ENCODE data around the gene OR2M2. TPM values are rescaled to one million over a fixed set of nuclear protein-coding genes. Genes with fewer than 3 reads are reported as not detected.

The OR2M2 gene
- total and polyA plus RNA-seq, 2 of the 13 experiments (the other 11 are each of a cell fraction or from before 2014, with no cell fraction given), result not detected

DNA sequence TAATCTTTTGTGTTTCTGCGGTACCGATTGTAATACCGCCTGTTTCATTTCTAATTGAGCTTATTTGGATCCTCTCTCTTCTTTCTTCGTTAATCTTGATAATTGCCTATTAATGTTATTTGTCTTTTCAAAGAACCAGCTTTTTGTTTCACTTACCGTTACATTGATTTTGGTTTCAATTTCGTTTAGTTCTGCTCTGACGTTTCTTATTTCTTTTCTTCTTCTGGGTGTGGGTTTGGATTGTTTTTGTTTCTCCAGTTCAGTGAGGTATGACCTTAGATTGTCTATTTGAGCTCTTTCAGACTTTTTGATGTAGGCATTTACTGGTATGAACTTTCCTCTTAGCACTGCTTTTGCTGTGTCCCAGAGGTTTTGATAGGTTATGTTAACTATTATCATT, 9.4 kb downstream of the OR2M2 start:
- Histone ChIP-seq H3K79me2 (ENCODE audit: insufficient read depth, low read length) (no peaks in the 10 kb centered on the region), H3K36me3 (replicated peaks in 1 of 2; ENCODE audit: control insufficient read depth in 1 of 2, insufficient read depth in 2 of 2, low read length in 2 of 2) (no peaks in the 10 kb centered on the region), H3K27ac (ENCODE audit: extremely low read length, insufficient read depth, low read length) (no peak overlapping the region), H2AFZ (ENCODE audit: low read length) (no peak overlapping the region), H3K4me3 (replicated peaks in 1 of 3; ENCODE audit: insufficient read depth in 1 of 3, low read depth in 2 of 3, low read length in 3 of 3) (no peak overlapping the region), H4K20me1 (ENCODE audit: insufficient read depth, low read length) (no peaks in the 10 kb centered on the region), H3K4me2 (ENCODE audit: low read depth, low read length) (no peak overlapping the region), H3K4me1 (ENCODE audit: insufficient read depth, low read length) (no peaks in the 10 kb centered on the region), H3K9me3 (ENCODE audit: low read length) (peaks cover 85% of the 10 kb centered on the region), H3K9ac (ENCODE audit: insufficient read depth, low read depth, low read length) (no peak overlapping the region), H3K27me3 (ENCODE audit: control insufficient read depth in 1 of 2, insufficient read depth in 2 of 2, low read length in 2 of 2) (no peaks in the 10 kb centered on the region)
- intact Hi-C loops (cut with micrococcal nuclease; ENCODE audit: unreplicated experiment) (no loop called here), in situ Hi-C loops (cut with HindIII; ENCODE audit: extremely low pct_ligation_motif_present, low pct_unique_long_range_greater_than_20kb) (no loop called here)
- ATAC-seq, result no peak
- no TSS peak for BruUV-seq (replicated peaks)
- ChIA-PET POLR2A (no interaction called here), CTCF (ENCODE audit: low intra/inter-chr PET ratio, low total read pairs) (no interaction called here)
- no peak for FAIRE-seq
- 29% methylated on average over 7 of the region's 7 CpGs for WGBS (ENCODE audit: low lambda C conversion rate)
- DNase-seq (ENCODE audit: low spot score), result no peak
- TF ChIP-seq, protein P1, sequence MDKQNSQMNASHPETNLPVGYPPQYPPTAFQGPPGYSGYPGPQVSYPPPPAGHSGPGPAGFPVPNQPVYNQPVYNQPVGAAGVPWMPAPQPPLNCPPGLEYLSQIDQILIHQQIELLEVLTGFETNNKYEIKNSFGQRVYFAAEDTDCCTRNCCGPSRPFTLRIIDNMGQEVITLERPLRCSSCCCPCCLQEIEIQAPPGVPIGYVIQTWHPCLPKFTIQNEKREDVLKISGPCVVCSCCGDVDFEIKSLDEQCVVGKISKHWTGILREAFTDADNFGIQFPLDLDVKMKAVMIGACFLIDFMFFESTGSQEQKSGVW (CRISPR knock-in tag; IDR thresholded peaks at IDR 0.05; ENCODE audit: borderline replicate concordance), result no peak
- TF ChIP-seq, protein P2, sequence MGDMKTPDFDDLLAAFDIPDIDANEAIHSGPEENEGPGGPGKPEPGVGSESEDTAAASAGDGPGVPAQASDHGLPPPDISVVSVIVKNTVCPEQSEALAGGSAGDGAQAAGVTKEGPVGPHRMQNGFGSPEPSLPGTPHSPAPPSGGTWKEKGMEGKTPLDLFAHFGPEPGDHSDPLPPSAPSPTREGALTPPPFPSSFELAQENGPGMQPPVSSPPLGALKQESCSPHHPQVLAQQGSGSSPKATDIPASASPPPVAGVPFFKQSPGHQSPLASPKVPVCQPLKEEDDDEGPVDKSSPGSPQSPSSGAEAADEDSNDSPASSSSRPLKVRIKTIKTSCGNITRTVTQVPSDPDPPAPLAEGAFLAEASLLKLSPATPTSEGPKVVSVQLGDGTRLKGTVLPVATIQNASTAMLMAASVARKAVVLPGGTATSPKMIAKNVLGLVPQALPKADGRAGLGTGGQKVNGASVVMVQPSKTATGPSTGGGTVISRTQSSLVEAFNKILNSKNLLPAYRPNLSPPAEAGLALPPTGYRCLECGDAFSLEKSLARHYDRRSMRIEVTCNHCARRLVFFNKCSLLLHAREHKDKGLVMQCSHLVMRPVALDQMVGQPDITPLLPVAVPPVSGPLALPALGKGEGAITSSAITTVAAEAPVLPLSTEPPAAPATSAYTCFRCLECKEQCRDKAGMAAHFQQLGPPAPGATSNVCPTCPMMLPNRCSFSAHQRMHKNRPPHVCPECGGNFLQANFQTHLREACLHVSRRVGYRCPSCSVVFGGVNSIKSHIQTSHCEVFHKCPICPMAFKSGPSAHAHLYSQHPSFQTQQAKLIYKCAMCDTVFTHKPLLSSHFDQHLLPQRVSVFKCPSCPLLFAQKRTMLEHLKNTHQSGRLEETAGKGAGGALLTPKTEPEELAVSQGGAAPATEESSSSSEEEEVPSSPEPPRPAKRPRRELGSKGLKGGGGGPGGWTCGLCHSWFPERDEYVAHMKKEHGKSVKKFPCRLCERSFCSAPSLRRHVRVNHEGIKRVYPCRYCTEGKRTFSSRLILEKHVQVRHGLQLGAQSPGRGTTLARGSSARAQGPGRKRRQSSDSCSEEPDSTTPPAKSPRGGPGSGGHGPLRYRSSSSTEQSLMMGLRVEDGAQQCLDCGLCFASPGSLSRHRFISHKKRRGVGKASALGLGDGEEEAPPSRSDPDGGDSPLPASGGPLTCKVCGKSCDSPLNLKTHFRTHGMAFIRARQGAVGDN (CRISPR knock-in tag; IDR thresholded peaks at IDR 0.05), result no peak
- TF ChIP-seq, protein P3, sequence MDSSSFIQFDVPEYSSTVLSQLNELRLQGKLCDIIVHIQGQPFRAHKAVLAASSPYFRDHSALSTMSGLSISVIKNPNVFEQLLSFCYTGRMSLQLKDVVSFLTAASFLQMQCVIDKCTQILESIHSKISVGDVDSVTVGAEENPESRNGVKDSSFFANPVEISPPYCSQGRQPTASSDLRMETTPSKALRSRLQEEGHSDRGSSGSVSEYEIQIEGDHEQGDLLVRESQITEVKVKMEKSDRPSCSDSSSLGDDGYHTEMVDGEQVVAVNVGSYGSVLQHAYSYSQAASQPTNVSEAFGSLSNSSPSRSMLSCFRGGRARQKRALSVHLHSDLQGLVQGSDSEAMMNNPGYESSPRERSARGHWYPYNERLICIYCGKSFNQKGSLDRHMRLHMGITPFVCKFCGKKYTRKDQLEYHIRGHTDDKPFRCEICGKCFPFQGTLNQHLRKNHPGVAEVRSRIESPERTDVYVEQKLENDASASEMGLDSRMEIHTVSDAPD (CRISPR knock-in tag; IDR thresholded peaks at IDR 0.05), result no peak
- TF ChIP-seq ARID2 (CRISPR knock-in tag; IDR thresholded peaks at IDR 0.05; ENCODE audit: borderline replicate concordance), result no peak
- TF ChIP-seq, protein P4, sequence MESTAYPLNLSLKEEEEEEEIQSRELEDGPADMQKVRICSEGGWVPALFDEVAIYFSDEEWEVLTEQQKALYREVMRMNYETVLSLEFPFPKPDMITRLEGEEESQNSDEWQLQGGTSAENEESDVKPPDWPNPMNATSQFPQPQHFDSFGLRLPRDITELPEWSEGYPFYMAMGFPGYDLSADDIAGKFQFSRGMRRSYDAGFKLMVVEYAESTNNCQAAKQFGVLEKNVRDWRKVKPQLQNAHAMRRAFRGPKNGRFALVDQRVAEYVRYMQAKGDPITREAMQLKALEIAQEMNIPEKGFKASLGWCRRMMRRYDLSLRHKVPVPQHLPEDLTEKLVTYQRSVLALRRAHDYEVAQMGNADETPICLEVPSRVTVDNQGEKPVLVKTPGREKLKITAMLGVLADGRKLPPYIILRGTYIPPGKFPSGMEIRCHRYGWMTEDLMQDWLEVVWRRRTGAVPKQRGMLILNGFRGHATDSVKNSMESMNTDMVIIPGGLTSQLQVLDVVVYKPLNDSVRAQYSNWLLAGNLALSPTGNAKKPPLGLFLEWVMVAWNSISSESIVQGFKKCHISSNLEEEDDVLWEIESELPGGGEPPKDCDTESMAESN (CRISPR knock-in tag; conservative IDR thresholded peaks at IDR 0.05), result no peak
- TF ChIP-seq ZNF256 (CRISPR knock-in tag; conservative IDR thresholded peaks at IDR 0.05), result no peak
- no peak for TF ChIP-seq SNAPC2 (CRISPR knock-in tag; IDR thresholded peaks at IDR 0.05)
- no peak for TF ChIP-seq ZFP41 (CRISPR knock-in tag; IDR thresholded peaks at IDR 0.05; ENCODE audit: borderline replicate concordance)
- TF ChIP-seq ZBTB7A (CRISPR knock-in tag; IDR thresholded peaks at IDR 0.05), result no peak
- no peak for TF ChIP-seq ZNF558 (CRISPR knock-in tag; IDR thresholded peaks at IDR 0.05; ENCODE audit: borderline replicate concordance)
- TF ChIP-seq, protein P5, sequence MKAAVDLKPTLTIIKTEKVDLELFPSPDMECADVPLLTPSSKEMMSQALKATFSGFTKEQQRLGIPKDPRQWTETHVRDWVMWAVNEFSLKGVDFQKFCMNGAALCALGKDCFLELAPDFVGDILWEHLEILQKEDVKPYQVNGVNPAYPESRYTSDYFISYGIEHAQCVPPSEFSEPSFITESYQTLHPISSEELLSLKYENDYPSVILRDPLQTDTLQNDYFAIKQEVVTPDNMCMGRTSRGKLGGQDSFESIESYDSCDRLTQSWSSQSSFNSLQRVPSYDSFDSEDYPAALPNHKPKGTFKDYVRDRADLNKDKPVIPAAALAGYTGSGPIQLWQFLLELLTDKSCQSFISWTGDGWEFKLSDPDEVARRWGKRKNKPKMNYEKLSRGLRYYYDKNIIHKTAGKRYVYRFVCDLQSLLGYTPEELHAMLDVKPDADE (CRISPR knock-in tag; IDR thresholded peaks at IDR 0.05), result no peak
- TF ChIP-seq, protein P6, sequence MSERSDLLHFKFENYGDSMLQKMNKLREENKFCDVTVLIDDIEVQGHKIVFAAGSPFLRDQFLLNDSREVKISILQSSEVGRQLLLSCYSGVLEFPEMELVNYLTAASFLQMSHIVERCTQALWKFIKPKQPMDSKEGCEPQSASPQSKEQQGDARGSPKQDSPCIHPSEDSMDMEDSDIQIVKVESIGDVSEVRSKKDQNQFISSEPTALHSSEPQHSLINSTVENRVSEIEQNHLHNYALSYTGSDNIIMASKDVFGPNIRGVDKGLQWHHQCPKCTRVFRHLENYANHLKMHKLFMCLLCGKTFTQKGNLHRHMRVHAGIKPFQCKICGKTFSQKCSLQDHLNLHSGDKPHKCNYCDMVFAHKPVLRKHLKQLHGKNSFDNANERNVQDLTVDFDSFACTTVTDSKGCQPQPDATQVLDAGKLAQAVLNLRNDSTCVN (CRISPR knock-in tag; IDR thresholded peaks at IDR 0.05; ENCODE audit: borderline replicate concordance), result no peak

Measured in HepG2 (cell line).